Effector memory CD4-positive, alpha-beta T cell (primary cell): ENCODE data around the gene DNASE2B.

Experiments
- DNase-seq, 3 donors: peaks; one replicate each; pipeline ENCODE4 v3.0.0-alpha.2; 2020
- H3K27ac ChIP-seq: 2 replicates; pipeline ENCODE4 v1.7.0; 2013; ENCODE audit warnings: mild to moderate bottlenecking, low read length, moderate library complexity; ENCODE audit not compliant: insufficient read depth, poor library complexity, severe bottlenecking
- H3K27me3 ChIP-seq: replicated peaks from 2 replicates; pipeline ENCODE4 v1.7.0; 2013; ENCODE audit warnings: mild to moderate bottlenecking, low read length; ENCODE audit not compliant: insufficient read depth, control insufficient read depth, poor library complexity, severe bottlenecking
- H3K36me3 ChIP-seq: 2 replicates; pipeline ENCODE4 v1.7.0; 2013; ENCODE audit warnings: mild to moderate bottlenecking, low read length, moderate library complexity; ENCODE audit not compliant: control insufficient read depth, insufficient read depth
- H3K4me1 ChIP-seq: 2 replicates; pipeline ENCODE4 v1.7.0; 2013; ENCODE audit warnings: low read length, mild to moderate bottlenecking; ENCODE audit not compliant: control insufficient read depth, insufficient read depth, poor library complexity, severe bottlenecking
- H3K4me3 ChIP-seq: 2 replicates; pipeline ENCODE4 v1.7.0; 2013; ENCODE audit warnings: low read length, low read depth, mild to moderate bottlenecking; ENCODE audit not compliant: insufficient read depth, poor library complexity, severe bottlenecking
- H3K9me3 ChIP-seq: 2 replicates; pipeline ENCODE4 v1.7.0; 2013; ENCODE audit warnings: mild to moderate bottlenecking, low read length, moderate library complexity; ENCODE audit not compliant: control insufficient read depth

Gene DNASE2B

DNA sequence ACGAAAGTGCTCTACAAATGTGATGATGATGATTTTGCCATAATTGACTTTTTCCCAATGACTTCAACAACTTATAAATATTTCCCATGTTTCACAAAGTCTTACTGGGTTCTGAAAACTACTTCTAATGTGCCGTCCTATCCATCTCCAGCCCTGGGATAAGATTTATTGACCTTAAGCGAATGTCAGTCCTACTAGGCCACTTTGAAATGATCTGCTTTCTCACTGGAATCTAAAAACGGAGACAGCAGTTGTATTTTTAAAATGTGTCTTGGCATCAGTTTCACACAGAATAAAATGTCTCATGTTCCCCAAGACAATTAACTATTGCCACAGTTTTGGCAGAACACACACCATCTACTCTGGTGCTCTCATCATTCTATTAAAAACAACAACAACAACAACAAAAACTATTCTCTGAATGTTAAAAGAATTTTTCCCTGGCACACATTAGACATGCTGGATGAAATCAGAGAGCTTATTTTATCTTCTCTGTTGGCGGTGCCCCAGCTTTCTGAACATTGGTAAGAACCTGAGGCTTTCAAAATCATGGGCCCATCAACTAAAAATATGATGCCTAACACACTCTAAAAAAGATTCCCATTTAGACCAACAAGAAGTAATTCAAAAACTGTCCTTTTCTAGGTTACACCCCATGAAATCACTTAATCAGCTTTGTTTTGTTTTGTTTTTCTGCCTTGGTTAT is 23.1 kb upstream of the DNASE2B start:
- H3K27ac ChIP-seq: no peak overlapping the region
- no peaks in the 10 kb centered on the region for H3K4me1 ChIP-seq
- DNase-seq: no peak
- no peak overlapping the region for H3K4me3 ChIP-seq
- H3K9me3 ChIP-seq: no peaks in the 10 kb centered on the region
- no peaks in the 10 kb centered on the region for H3K27me3 ChIP-seq
- no peaks in the 10 kb centered on the region for H3K36me3 ChIP-seq

GRCh38 chr1:84376000-84376910 is 22.0 kb upstream of the DNASE2B start:
- H3K4me3 ChIP-seq: no peak overlapping the region
- no peaks in the 10 kb centered on the region for H3K4me1 ChIP-seq
- H3K9me3 ChIP-seq: no peaks in the 10 kb centered on the region
- no peak overlapping the region for H3K27ac ChIP-seq
- no peaks in the 10 kb centered on the region for H3K27me3 ChIP-seq
- no peak for DNase-seq
- no peaks in the 10 kb centered on the region for H3K36me3 ChIP-seq

GRCh38 chr1:84377480-84378095 is 20.7 kb upstream of the DNASE2B start:
- no peaks in the 10 kb centered on the region for H3K4me1 ChIP-seq
- no peak for DNase-seq
- H3K27ac ChIP-seq: no peak overlapping the region
- no peaks in the 10 kb centered on the region for H3K9me3 ChIP-seq
- H3K4me3 ChIP-seq: no peak overlapping the region
- no peaks in the 10 kb centered on the region for H3K36me3 ChIP-seq
- H3K27me3 ChIP-seq: no peaks in the 10 kb centered on the region

GRCh38 chr1:84379138-84379916 is 19.0 kb upstream of the DNASE2B start:
- Histone ChIP-seq H3K27ac (no peak overlapping the region), H3K36me3 (no peaks in the 10 kb centered on the region), H3K27me3 (no peaks in the 10 kb centered on the region), H3K4me3 (no peak overlapping the region), H3K9me3 (no peaks in the 10 kb centered on the region), H3K4me1 (no peaks in the 10 kb centered on the region)
- no peak for DNase-seq

DNA sequence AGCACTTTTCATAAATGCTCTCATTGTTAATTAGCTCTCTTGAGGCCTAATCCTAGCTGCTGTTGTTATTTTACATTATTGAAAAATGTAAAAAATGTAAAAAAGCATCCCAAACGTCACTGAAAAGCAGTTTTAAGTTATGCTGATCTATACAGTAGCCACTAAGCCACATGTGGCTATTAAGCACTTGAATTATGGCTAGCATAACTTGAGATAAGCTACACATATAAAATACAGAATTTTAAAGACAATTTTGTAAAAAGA is 18.4 kb upstream of the DNASE2B start:
- H3K36me3 ChIP-seq: no peaks in the 10 kb centered on the region
- H3K4me1 ChIP-seq: no peaks in the 10 kb centered on the region
- no peak overlapping the region for H3K27ac ChIP-seq
- H3K9me3 ChIP-seq: no peaks in the 10 kb centered on the region
- DNase-seq: no peak
- no peaks in the 10 kb centered on the region for H3K27me3 ChIP-seq
- H3K4me3 ChIP-seq: no peak overlapping the region

GRCh38 chr1:84382127-84382526 is 16.2 kb upstream of the DNASE2B start:
- H3K36me3 ChIP-seq: no peaks in the 10 kb centered on the region
- H3K4me3 ChIP-seq: no peak overlapping the region
- no peaks in the 10 kb centered on the region for H3K27me3 ChIP-seq
- H3K27ac ChIP-seq: no peak overlapping the region
- no peak for DNase-seq
- no peaks in the 10 kb centered on the region for H3K4me1 ChIP-seq
- H3K9me3 ChIP-seq: no peaks in the 10 kb centered on the region

DNA sequence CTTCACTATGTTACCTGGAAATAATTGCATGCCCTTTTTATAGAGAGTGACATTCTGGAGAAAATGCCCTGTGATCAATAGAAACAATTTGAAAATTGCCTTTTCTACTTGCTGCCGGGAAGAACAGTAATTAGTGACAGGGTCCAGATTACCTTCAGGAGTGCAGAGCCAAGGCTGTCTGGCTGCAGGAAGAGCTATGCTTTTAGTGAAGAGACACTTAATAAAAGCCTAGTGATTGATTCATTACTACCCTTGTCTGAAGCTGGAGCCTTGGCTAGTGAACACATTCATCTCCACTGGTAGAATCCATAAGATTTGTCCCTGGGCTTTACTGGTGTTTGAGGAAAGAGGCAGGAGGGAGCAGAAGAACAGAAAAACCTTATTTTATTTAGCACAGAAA is 12.9 kb upstream of the DNASE2B start:
- Histone ChIP-seq H3K27me3 (no peaks in the 10 kb centered on the region), H3K27ac (no peak overlapping the region), H3K36me3 (no peaks in the 10 kb centered on the region)

GRCh38 chr1:84386716-84387479 is 11.4 kb upstream of the DNASE2B start:
- Histone ChIP-seq H3K9me3 (no peaks in the 10 kb centered on the region), H3K27ac (no peak overlapping the region), H3K27me3 (no peaks in the 10 kb centered on the region), H3K4me3 (no peak overlapping the region), H3K36me3 (no peaks in the 10 kb centered on the region), H3K4me1 (no peaks in the 10 kb centered on the region)
- no peak for DNase-seq

More for the DNA sequence above, 12.9 kb upstream of the DNASE2B start:
- Histone ChIP-seq H3K4me1 (no peaks in the 10 kb centered on the region), H3K9me3 (no peaks in the 10 kb centered on the region), H3K4me3 (no peak overlapping the region)
- no peak for DNase-seq

GRCh38 chr1:84387480-84388163 is 10.7 kb upstream of the DNASE2B start:
- no peak overlapping the region for H3K27ac ChIP-seq
- H3K4me3 ChIP-seq: no peak overlapping the region
- H3K9me3 ChIP-seq: no peaks in the 10 kb centered on the region
- H3K4me1 ChIP-seq: no peaks in the 10 kb centered on the region
- H3K27me3 ChIP-seq: no peaks in the 10 kb centered on the region
- no peaks in the 10 kb centered on the region for H3K36me3 ChIP-seq
- DNase-seq: no peak
